Forelimb muscle (tissue), 1 donor: ENCODE measurements around the gene LYRM1. TPM values are rescaled to one million over a fixed set of nuclear protein-coding genes. Genes with fewer than 3 reads are reported as not detected.
"Not testable (repeated sequence)": the region's sequence is repeated elsewhere in the genome, so short reads cannot be mapped to it uniquely, and the experiment has no call there.

Experiments used
- DNase-seq: peaks from one replicate; pipeline ENCODE4 v3.0.0-alpha.2; 2013; ENCODE audit warnings: low read depth
- polyA plus RNA-seq: library from polyadenylated mRNA; unstranded; fragments of 120-200 nt; gene quantifications from one replicate; pipeline ENCODE4 v1.2.1, GENCODE V29; 2013; ENCODE audit not compliant: insufficient read length

Gene LYRM1
- polyA plus RNA-seq, 1 donor: 17.8 TPM

DNA sequence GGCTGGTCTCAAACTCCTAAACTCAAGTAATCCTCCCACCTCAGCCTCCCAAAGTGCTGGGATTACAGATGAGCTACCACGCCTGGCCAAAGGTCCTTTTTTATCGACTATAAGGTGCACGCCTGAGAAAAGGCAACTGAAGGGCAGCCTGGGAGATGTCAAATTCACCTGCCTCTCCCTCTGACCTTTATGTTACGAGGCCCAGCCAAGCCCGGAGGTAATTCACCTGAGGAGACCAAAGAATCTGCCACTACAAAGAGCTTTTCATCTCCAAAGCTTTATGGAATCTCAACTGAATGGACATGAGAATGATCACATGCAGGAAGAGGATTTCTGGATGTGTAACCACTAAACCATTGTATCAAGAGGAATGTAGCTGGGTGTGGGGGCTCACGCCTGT, 37.2 kb downstream of the LYRM1 start:
- no peak for DNase-seq

- no peak for DNase-seq
These were observed 37.9 kb downstream of the LYRM1 start for GRCh38 chr16:20938426-20938825.

GRCh38 chr16:20939611-20940010, 39.0 kb downstream of the LYRM1 start:
- DNase-seq: no peak

- no peak for DNase-seq
These were observed 40.5 kb downstream of the LYRM1 start for GRCh38 chr16:20940871-20941635.

DNA sequence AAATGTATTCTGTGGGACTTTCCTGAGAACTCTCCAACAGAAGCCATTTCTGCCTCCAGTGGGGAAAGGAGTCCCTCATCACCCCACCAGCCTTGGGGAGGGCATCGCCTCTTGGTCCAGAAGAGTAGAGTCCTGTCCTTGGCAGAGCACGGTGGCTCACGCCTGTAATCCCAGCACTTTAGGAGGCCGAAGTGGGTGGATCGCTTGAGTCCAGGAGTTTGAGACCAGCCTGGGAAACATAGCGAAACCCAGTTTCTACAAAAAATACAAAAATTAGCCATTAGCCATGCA, 41.0 kb downstream of the LYRM1 start:
- DNase-seq: no peak

DNA sequence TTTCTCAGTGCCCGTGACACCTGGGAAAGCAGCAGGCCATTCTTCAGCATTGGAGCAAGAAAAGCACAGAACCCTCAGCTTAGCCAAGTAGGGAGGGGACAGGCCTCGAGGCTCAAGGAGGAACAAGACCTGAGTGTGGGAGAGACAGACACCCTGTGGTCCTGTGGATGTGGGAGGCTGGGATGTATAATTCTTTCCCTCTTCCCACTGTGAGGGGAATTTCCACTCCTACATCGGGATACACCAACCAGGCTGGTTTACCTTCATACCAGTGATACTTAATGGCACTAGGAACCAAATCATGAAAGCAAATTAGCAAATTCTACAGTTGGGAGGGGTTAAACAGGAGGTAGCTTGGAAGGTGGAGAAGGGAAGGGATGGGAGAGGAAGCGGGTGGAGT, 41.7 kb downstream of the LYRM1 start:
- no peak for DNase-seq

DNA sequence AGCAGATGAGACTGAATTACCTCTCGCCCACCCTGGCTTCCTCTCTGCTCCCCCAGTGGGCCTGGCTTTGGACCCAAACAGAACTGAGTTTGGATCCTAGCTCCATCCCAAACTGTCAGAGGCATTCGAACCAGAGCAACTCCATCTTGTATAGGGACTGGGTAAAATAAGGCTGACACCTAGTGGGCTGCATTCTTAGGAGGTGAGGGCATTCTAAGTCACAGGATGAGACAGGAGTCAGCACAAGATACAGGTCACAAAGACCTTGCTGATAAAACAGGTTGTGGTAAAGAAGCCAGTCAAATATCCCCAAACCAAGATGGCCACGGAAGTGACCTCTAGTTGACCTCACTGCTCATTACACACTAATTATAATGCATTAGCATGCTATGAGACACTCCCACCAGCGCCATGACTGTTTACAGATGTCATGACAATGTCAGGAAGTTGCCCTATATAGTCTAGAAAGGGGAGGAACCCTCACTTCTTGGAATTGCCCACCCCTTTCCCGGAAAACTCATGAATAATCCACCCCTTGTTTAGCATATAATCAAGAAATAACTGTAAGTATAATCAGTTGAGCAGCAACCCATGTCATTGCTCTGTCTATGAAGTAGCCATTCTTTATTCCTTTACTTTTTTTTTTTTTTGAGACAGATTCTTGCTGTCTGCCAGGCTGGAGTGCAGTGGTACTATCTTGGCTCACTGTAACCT, 44.4 kb downstream of the LYRM1 start:
- DNase-seq: no peak

DNA sequence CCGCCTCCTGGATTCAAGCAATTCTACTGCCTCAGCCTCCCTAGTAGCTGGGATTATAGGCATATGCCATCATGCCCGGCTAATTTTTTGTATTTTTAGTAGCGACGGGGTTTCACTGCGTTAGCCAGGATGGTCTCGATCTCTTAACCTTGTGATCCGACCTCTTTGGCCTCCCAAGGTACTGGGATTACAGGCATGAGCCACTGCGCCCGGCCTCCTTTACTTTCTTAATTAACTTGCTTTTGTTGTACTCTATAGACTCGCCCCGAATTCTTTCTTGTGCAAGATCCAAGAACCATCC, 45.0 kb downstream of the LYRM1 start:
- not testable (repeated sequence) for DNase-seq

- DNase-seq: no peak
These were observed 45.6 kb downstream of the LYRM1 start for GRCh38 chr16:20946015-20946629.

GRCh38 chr16:20948444-20948843, 47.9 kb downstream of the LYRM1 start:
- no peak for DNase-seq

GRCh38 chr16:20949660-20950059, 49.1 kb downstream of the LYRM1 start:
- no peak for DNase-seq

DNA sequence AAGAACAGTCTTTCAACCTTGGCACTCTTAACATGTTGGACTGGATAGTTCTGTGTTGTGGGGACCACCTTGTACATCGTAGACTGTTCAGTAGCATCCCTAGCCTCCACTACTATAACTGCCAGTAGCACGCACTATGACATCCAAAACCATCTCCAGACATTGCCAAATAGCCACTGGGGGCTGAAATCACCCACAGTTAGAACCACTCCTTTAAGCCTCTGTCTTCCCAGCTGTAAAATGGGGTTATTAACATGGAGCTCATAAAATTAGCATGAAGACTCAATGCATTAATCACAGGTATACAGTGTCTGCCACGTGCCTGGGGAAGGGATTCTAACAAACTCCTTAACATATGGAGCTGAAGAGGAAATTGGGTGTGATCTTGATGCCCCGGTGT, 49.7 kb downstream of the LYRM1 start:
- no peak for DNase-seq

- DNase-seq: no peak
These were observed 51.8 kb downstream of the LYRM1 start for GRCh38 chr16:20952139-20952920.

DNA sequence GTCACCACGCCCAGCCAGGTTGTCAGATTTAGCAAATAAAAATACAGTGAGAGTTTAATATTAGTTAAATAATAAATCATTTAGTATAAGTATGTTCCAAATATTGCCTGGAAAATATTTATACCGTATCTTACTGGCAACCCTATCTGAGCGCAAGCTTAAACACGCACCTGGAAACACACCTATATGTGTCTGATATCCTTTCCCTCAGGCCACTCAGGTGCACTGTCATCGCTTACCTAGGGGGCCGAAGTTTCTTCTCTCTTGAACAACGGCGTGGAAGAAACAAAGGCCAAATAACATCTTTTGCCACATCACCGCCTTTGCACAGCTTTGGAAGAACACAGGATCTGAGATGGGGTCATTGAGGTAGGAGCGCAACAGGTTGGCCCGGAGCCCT, 54.0 kb downstream of the LYRM1 start:
- no peak for DNase-seq

- DNase-seq: no peak
These were observed 55.7 kb downstream of the LYRM1 start for GRCh38 chr16:20956319-20956718.

DNA sequence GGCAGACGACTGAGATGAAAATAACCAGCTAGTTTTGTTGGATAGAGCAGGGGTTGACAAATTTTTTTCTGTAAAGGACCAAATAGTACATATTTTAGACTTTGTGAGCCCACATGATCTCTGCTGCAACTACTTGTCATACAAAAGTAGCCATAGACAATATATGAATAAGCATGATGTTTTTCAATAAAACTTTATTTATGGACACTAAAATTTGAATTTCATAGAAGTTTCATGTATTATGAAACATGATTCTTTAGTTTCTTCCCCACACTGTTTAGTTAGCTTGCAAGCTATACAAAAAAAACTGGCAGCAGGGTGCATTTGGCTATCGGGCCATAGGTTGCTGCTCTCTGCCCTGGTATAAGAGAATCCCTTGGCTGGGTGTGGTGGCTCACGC, 56.6 kb downstream of the LYRM1 start:
- no peak for DNase-seq

DNA sequence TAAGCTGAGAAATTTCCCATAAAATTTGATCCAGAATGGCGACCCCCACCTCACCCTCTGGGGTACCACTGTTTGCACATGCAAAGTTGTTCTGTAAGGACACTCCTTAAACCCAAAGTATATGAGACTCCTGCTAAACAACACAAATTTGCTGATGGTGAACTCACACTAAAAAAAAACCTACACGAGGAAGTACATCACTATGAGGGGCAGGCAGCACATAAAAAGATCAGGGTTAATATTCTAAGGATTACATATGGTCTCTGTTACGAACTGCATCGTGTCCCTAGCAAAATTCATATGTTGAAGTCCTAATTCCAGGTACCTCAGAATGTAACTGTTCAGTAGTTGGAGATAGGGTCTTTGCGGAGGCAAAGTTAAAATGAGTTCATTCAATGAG, 60.3 kb downstream of the LYRM1 start:
- DNase-seq: no peak

GRCh38 chr16:20968765-20969164, 68.2 kb downstream of the LYRM1 start:
- DNase-seq: no peak

GRCh38 chr16:20969386-20969785, 68.8 kb downstream of the LYRM1 start:
- no peak for DNase-seq

DNA sequence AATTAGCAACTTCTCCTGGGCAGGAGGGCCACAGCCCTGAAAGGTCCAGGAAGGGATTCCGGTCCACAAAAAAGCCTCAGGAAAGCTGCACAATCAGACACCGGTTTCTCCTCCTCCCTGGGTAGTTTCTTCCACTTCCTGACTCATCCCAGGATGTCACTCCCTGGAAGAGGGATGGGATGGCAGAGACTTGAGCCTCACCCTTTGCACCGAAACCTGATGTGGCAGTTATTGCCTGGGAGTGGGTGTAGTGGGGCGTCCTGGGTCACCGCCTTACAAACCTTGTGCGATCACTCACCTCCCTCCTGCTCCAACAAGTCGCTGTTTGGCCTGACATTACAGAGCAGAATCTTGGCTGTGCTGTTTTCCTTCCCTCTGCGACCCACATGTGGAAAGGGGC, 70.8 kb downstream of the LYRM1 start:
- DNase-seq: no peak

- DNase-seq: not testable (repeated sequence)
These were observed 72.6 kb downstream of the LYRM1 start for GRCh38 chr16:20973201-20973600.
